Type B pancreatic cell (in vitro differentiated cells): ENCODE results near the gene NRIP1. TPM values are rescaled to one million over a fixed set of nuclear protein-coding genes. Genes with fewer than 3 reads are reported as not detected.

Experiments
- DNase-seq: peaks from one replicate; pipeline ENCODE4 v3.0.0; 2021; ENCODE audit warnings: mixed read lengths; ENCODE audit not compliant: unreplicated experiment; ENCODE audit errors: extremely low spot score
- H3K27ac Mint-ChIP-seq: 2 replicates; pipeline ENCODE4 v1.8.0; 2021; ENCODE audit warnings: mild to moderate bottlenecking, mixed read lengths
- H3K27me3 Mint-ChIP-seq: 2 replicates; pipeline ENCODE4 v1.8.0; 2021; ENCODE audit warnings: mixed read lengths
- H3K36me3 Mint-ChIP-seq: 2 replicates; pipeline ENCODE4 v1.8.0; 2021; ENCODE audit warnings: mixed read lengths
- H3K4me1 Mint-ChIP-seq: one replicate; pipeline ENCODE4 v1.8.0; 2021; ENCODE audit warnings: mixed read lengths; ENCODE audit not compliant: unreplicated experiment
- H3K4me3 Mint-ChIP-seq: 2 replicates; pipeline ENCODE4 v1.8.0; 2021; ENCODE audit warnings: mild to moderate bottlenecking, mixed read lengths
- H3K9me3 Mint-ChIP-seq: 2 replicates; pipeline ENCODE4 v1.8.0; 2021; ENCODE audit warnings: mixed read lengths
- CTCF ChIP-seq: fragments of 200-600 bp; sonication (generic); conservative IDR thresholded peaks from 2 replicates; pipeline ENCODE4 v1.5.0; 2021; ENCODE audit warnings: antibody characterized with exemption, mild to moderate bottlenecking
- total RNA-seq: library from RNA; stranded (reverse); gene quantifications from 2 replicates; pipeline ENCODE4 v1.2.1, GENCODE V29; 2021; ENCODE audit warnings: low replicate concordance

Gene NRIP1
- total RNA-seq, 1 donor from 2014 or later = 88.6 TPM

GRCh38 chr21:15098181-15098580 lies 33.4 kb upstream of the NRIP1 start:
- no peak for DNase-seq
- H3K27ac Mint-ChIP-seq = no peak overlapping the region
- H3K4me3 Mint-ChIP-seq = no peak overlapping the region
- peaks cover 10% of the 10 kb centered on the region for H3K4me1 Mint-ChIP-seq
- no peaks in the 10 kb centered on the region for H3K9me3 Mint-ChIP-seq
- H3K27me3 Mint-ChIP-seq = no peaks in the 10 kb centered on the region
- TF ChIP-seq CTCF = no peak
- no peaks in the 10 kb centered on the region for H3K36me3 Mint-ChIP-seq

- Mint-ChIP-seq H3K4me1 (peaks cover 10% of the 10 kb centered on the region), H3K27me3 (no peaks in the 10 kb centered on the region), H3K27ac (no peak overlapping the region), H3K4me3 (no peak overlapping the region), H3K9me3 (no peaks in the 10 kb centered on the region), H3K36me3 (no peaks in the 10 kb centered on the region)
- no peak for DNase-seq
- no peak for TF ChIP-seq CTCF
Observed at GRCh38 chr21:15097580-15097979, 32.8 kb upstream of the NRIP1 start.

GRCh38 chr21:15096146-15096545 lies 31.3 kb upstream of the NRIP1 start:
- no peak for DNase-seq
- H3K27me3 Mint-ChIP-seq = no peaks in the 10 kb centered on the region
- H3K4me1 Mint-ChIP-seq = peaks cover 10% of the 10 kb centered on the region
- no peaks in the 10 kb centered on the region for H3K36me3 Mint-ChIP-seq
- H3K27ac Mint-ChIP-seq = no peak overlapping the region
- TF ChIP-seq CTCF = no peak
- no peak overlapping the region for H3K4me3 Mint-ChIP-seq
- H3K9me3 Mint-ChIP-seq = no peaks in the 10 kb centered on the region

GRCh38 chr21:15095326-15095725 lies 30.5 kb upstream of the NRIP1 start:
- peaks cover 10% of the 10 kb centered on the region for H3K4me1 Mint-ChIP-seq
- H3K4me3 Mint-ChIP-seq = no peak overlapping the region
- H3K36me3 Mint-ChIP-seq = no peaks in the 10 kb centered on the region
- no peak for TF ChIP-seq CTCF
- H3K9me3 Mint-ChIP-seq = no peaks in the 10 kb centered on the region
- no peak for DNase-seq
- no peaks in the 10 kb centered on the region for H3K27me3 Mint-ChIP-seq
- no peak overlapping the region for H3K27ac Mint-ChIP-seq

GRCh38 chr21:15094706-15095105 lies 29.9 kb upstream of the NRIP1 start:
- peaks cover 10% of the 10 kb centered on the region for H3K4me1 Mint-ChIP-seq
- H3K9me3 Mint-ChIP-seq = no peaks in the 10 kb centered on the region
- no peaks in the 10 kb centered on the region for H3K27me3 Mint-ChIP-seq
- no peak for DNase-seq
- H3K36me3 Mint-ChIP-seq = no peaks in the 10 kb centered on the region
- H3K27ac Mint-ChIP-seq = no peak overlapping the region
- TF ChIP-seq CTCF = no peak
- no peak overlapping the region for H3K4me3 Mint-ChIP-seq

GRCh38 chr21:15093216-15093615 lies 28.4 kb upstream of the NRIP1 start:
- H3K4me1 Mint-ChIP-seq = peaks cover 10% of the 10 kb centered on the region
- H3K9me3 Mint-ChIP-seq = no peaks in the 10 kb centered on the region
- DNase-seq = no peak
- no peak for TF ChIP-seq CTCF
- no peak overlapping the region for H3K4me3 Mint-ChIP-seq
- H3K27ac Mint-ChIP-seq = no peak overlapping the region
- no peaks in the 10 kb centered on the region for H3K36me3 Mint-ChIP-seq
- no peaks in the 10 kb centered on the region for H3K27me3 Mint-ChIP-seq
